22Rv1 (cell line): ENCODE data around the gene DNAJC7.

Experiments
- CTCF ChIP-seq: fragments of 450-650 bp; IDR thresholded peaks from 2 replicates; pipeline ENCODE4 v1.5.1; 2017; ENCODE audit warnings: mild to moderate bottlenecking
- ZFX ChIP-seq: fragments of 450-650 bp; IDR thresholded peaks from 2 replicates; pipeline ENCODE4 v1.6.1; 2017; ENCODE audit warnings: antibody characterized with exemption, borderline replicate concordance

GRCh38 chr17:41986634-41987033, 30.6 kb downstream of the DNAJC7 start:
- no peak for TF ChIP-seq CTCF
- no peak for TF ChIP-seq ZFX
